Measurements from ENCODE around the gene KIFC1. TPM values are rescaled to one million over a fixed set of nuclear protein-coding genes. Genes with fewer than 3 reads are reported as not detected.

Gene KIFC1
- total RNA-seq, 6 donors from 2014 or later: 1.2 to 11.8 (median 4.4) TPM

DNA sequence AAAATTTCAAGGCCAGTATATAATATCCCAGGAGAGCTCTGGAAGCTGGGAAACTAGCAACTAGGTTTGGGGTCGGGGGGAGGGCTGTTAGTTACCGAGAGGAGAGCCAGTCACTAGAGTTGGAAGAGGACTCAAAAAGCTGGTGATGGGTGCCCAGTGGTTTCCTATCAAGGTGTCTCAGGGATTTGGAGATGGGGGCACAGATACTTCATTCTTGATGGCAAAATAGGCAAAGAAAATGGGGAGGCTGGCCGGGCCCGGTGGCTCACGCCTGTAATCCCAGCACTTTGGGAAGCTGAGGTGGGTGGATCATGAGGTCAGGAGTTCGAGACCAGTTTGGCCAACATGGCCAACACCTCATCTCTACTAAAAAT, 20.0 kb downstream of the KIFC1 start:
- H3K27me3 ChIP-seq: no peaks in the 10 kb centered on the region
- no peaks in the 10 kb centered on the region for H3K9me3 ChIP-seq
- no peak for TF ChIP-seq POLR2A (IDR thresholded peaks at IDR 0.05)
- no peak for TF ChIP-seq EP300 (IDR thresholded peaks at IDR 0.05)
- TF ChIP-seq, protein P1, sequence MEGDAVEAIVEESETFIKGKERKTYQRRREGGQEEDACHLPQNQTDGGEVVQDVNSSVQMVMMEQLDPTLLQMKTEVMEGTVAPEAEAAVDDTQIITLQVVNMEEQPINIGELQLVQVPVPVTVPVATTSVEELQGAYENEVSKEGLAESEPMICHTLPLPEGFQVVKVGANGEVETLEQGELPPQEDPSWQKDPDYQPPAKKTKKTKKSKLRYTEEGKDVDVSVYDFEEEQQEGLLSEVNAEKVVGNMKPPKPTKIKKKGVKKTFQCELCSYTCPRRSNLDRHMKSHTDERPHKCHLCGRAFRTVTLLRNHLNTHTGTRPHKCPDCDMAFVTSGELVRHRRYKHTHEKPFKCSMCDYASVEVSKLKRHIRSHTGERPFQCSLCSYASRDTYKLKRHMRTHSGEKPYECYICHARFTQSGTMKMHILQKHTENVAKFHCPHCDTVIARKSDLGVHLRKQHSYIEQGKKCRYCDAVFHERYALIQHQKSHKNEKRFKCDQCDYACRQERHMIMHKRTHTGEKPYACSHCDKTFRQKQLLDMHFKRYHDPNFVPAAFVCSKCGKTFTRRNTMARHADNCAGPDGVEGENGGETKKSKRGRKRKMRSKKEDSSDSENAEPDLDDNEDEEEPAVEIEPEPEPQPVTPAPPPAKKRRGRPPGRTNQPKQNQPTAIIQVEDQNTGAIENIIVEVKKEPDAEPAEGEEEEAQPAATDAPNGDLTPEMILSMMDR (IDR thresholded peaks at IDR 0.05): no peak
- TF ChIP-seq POLR2AphosphoS5 (IDR thresholded peaks at IDR 0.05): no peak
- peaks cover 22 to 42% (median 28%) of the 10 kb centered on the region in 4 donors for H3K4me1 ChIP-seq
- no peak for ATAC-seq (ENCODE audit: low FRiP score in 2 of 2)
- peak overlapping the region; percentile 81 to 99 (median 87) for H3K4me3 ChIP-seq
- WGBS, 2 donors: 43 to 61% methylated on average over 6 of the region's 6 CpGs
- peaks cover 6 to 43% (median 30%) of the 10 kb centered on the region in 4 donors for H3K36me3 ChIP-seq
- H3K27ac ChIP-seq: peak overlapping the region; percentile 96 to 99 (median 98)
- no peak for DNase-seq

DNA sequence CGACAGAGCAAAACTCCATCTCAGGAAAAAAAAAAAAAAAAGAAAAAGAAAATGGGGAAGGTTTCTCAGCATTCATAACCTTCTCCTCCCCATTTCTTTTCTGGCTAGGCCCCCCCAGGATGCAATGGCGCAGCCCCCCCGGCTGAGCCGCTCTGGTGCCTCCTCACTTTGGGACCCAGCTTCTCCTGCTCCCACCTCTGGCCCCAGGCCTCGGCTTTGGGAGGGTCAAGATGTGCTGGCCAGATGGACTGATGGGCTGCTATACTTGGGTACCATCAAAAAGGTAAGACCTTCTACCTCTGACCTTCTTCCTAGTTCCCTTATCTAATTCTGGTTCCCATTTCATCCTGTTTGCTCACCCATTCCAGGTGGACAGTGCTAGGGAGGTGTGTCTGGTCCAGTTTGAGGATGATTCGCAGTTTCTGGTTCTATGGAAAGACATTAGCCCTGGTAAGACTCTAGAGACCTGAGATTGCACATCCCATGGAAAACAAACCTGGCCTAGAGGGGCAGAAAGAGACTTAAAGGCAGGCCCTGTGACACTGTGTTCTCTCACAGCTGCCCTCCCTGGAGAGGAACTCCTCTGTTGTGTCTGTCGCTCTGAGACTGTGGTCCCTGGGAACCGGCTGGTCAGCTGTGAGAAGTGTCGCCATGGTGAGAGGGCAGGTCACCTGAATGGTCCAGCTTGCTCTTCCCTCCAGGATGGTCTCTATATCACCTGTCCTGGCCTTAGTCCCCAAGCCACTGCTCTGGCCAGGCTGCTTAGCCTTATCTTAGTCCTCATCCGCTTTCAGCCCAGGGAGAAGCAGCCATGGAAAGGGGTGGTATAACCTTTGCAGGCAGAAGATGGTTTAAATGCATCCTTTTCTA, 20.8 kb downstream of the KIFC1 start:
- peaks cover 6 to 43% (median 31%) of the 10 kb centered on the region in 4 donors for H3K36me3 ChIP-seq
- no peaks in the 10 kb centered on the region for H3K9me3 ChIP-seq
- no peaks in the 10 kb centered on the region for H3K27me3 ChIP-seq
- 94% methylated on average over 10 of the region's 10 CpGs for WGBS, 2 donors
- H3K4me3 ChIP-seq: peak overlapping the region in 3 of 4 donors; percentile 81 to 99 (median 87)
- H3K4me1 ChIP-seq: peaks cover 30 to 49% (median 35%) of the 10 kb centered on the region in 4 donors
- no peak for ATAC-seq (ENCODE audit: low FRiP score in 2 of 2)
- H3K27ac ChIP-seq: peak overlapping the region; percentile 96 to 99 (median 98)
- TF ChIP-seq POLR2AphosphoS5 (IDR thresholded peaks at IDR 0.05) (no peak), POLR2A (IDR thresholded peaks at IDR 0.05) (no peak), EP300 (IDR thresholded peaks at IDR 0.05) (no peak)
- TF ChIP-seq, protein P1 (IDR thresholded peaks at IDR 0.05): no peak
- DNase-seq: peak in 1 of 2 donors; percentile 62

DNA sequence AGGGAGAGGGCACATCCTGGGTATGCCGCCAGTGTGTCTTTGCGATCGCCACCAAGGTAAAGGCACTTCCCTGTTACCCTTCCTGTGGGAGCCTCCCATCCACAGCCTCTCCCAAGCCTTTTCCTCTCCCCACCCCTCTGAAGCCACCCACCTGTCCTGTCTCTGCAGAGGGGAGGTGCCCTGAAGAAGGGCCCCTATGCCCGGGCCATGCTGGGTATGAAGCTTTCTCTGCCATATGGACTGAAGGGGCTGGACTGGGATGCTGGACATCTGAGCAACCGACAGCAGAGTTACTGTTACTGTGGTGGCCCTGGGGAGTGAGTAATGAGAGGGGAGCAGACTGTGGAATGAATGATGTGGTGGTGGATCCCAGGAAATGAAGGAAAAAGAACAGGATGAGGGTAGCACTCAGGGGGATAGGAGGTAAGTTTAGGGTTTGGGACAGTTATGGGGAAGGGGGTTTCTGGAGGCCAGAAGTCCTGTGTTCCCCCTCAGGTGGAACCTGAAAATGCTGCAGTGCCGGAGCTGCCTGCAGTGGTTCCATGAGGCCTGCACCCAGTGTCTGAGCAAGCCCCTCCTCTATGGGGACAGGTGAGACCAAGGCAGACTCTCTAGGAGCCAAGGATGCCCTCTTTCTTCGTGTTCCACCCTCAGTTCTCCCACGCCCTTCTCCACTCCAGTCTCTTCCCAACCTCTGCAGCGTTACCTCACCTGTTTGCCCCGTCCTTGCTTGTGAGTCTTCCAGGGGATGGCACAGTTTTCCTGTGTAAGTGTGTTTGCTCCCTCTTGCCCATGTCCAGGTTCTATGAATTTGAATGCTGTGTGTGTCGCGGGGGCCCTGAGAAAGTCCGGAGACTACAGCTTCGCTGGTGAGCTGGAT, 21.9 kb downstream of the KIFC1 start:
- DNase-seq (no peak), ATAC-seq (ENCODE audit: low FRiP score in 2 of 2) (no peak)
- H3K4me3 ChIP-seq: no peak overlapping the region
- peak overlapping the region in 1 of 4 donors; percentile 14 for H3K27ac ChIP-seq
- peaks cover 32 to 55% (median 38%) of the 10 kb centered on the region in 4 donors for H3K4me1 ChIP-seq
- TF ChIP-seq, protein P1 (IDR thresholded peaks at IDR 0.05): no peak
- TF ChIP-seq POLR2AphosphoS5 (IDR thresholded peaks at IDR 0.05) (no peak), EP300 (IDR thresholded peaks at IDR 0.05) (no peak), POLR2A (IDR thresholded peaks at IDR 0.05) (no peak)
- no peaks in the 10 kb centered on the region for H3K27me3 ChIP-seq
- H3K36me3 ChIP-seq: peaks cover 6 to 43% (median 31%) of the 10 kb centered on the region in 4 donors
- 88 to 91% methylated on average over 14 of the region's 14 CpGs for WGBS, 2 donors
- H3K9me3 ChIP-seq: no peaks in the 10 kb centered on the region

DNA sequence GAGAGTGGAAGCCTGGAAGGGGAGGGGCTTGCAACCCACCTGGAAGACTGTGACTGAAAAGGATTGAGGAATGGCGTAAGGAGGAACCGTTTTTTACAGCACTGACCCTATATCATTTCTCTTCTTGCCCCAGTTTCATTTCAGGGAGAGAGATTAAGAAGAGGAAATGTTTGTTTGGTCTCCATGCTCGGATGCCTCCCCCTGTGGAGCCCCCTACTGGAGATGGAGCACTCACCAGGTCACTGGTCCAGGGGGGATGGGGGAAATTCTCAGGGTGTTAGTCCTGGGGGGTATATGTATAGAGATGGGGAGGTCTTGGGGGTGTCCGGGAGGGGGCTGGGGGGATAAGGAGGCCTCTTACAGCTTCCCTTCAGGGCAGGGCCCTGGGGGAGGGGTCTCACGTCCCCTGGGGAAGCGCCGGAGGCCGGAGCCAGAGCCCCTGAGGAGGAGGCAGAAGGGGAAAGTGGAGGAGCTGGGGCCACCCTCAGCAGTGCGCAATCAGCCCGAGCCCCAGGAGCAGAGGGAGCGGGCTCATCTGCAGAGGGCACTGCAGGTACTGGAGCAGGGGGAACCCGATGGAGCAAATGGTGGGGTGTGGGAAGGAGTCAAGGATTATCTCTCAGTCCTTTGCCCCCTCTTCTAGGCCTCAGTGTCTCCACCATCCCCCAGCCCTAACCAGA, 23.1 kb downstream of the KIFC1 start:
- no peak overlapping the region for H3K4me3 ChIP-seq
- H3K36me3 ChIP-seq: peaks cover 6 to 43% (median 31%) of the 10 kb centered on the region in 4 donors
- TF ChIP-seq POLR2AphosphoS5 (IDR thresholded peaks at IDR 0.05): no peak
- no peak for TF ChIP-seq POLR2A (IDR thresholded peaks at IDR 0.05)
- no peak for TF ChIP-seq EP300 (IDR thresholded peaks at IDR 0.05)
- TF ChIP-seq, protein P1 (IDR thresholded peaks at IDR 0.05): peak in 1 of 6 experiments; percentile 6
- peaks cover 38 to 59% (median 50%) of the 10 kb centered on the region in 4 donors for H3K4me1 ChIP-seq
- no peak for ATAC-seq (ENCODE audit: low FRiP score in 2 of 2)
- H3K27me3 ChIP-seq: no peaks in the 10 kb centered on the region
- WGBS, 2 donors: 74 to 75% methylated on average over 11 to 12 of the region's 12 CpGs
- peak in 1 of 2 donors; percentile 62 for DNase-seq
- H3K27ac ChIP-seq: peak overlapping the region in 1 of 4 donors; percentile 16
- no peaks in the 10 kb centered on the region for H3K9me3 ChIP-seq
